Measurements from ENCODE around the gene CACNB4.

- TF ChIP-seq SUZ12 (IDR thresholded peaks at IDR 0.05) (no peak), NFRKB (IDR thresholded peaks at IDR 0.05) (no peak), BHLHE40 (IDR thresholded peaks at IDR 0.05; ENCODE audit: borderline replicate concordance) (no peak), FOXA1 (IDR thresholded peaks at IDR 0.05) (no peak)
These were observed 306.3 kb downstream of the CACNB4 start for GRCh38 chr2:151792589-151792988.

Data from HEK293T (cell line).